Right renal cortex interstitium (tissue), 3 donors: ENCODE measurements around the gene FAM8A1. TPM values are rescaled to one million over a fixed set of nuclear protein-coding genes. Genes with fewer than 3 reads are reported as not detected.

Source experiments
- DNase-seq, 3 donors: peaks; one replicate each; pipeline ENCODE4 v3.0.0-alpha.2; 2013; ENCODE audit warnings: low read depth in 3 of 3, low spot score in 2 of 3
- polyA plus RNA-seq, 3 donors: library from polyadenylated mRNA; unstranded; fragments of 120-200 nt; gene quantifications; one replicate each; pipeline ENCODE4 v1.2.1, GENCODE V29; 2013; ENCODE audit not compliant: insufficient read length in 3 of 3

FAM8A1 gene
- polyA plus RNA-seq, 3 donors = 43.9 to 50.1 (median 44.1) TPM

GRCh38 chr6:17653198-17653882 lies 53.2 kb downstream of the FAM8A1 start:
- DNase-seq = no peak

GRCh38 chr6:17656092-17656491 lies 56.0 kb downstream of the FAM8A1 start:
- DNase-seq = no peak

- no peak for DNase-seq
Observed at GRCh38 chr6:17656644-17657043, 56.5 kb downstream of the FAM8A1 start.

Other genes with a start within 250 kb of the FAM8A1 start
- 10 to 100 TPM; 13.0 to 15.8 (median 13.3) TPM for gene CAP2, start 206.7 kb upstream of the FAM8A1 start, polyA plus RNA-seq
- gene NUP153, start 106.6 kb downstream of the FAM8A1 start, polyA plus RNA-seq = 10 to 100 TPM; 59.1 to 60.2 (median 60.0) TPM